Muscle of leg (tissue), 11 donors: Measurements from ENCODE around the gene SLIT3. TPM values are rescaled to one million over a fixed set of nuclear protein-coding genes. Genes with fewer than 3 reads are reported as not detected.

Experiments
- DNase-seq: peaks from one replicate; pipeline ENCODE4 v3.0.0; 2013
- H3K27ac ChIP-seq: one replicate; pipeline ENCODE4 v1.5.1; 2013; ENCODE audit warnings: mild to moderate bottlenecking, low read length, control low read depth
- H3K27me3 ChIP-seq: one replicate; pipeline ENCODE4 v1.6.1; 2013; ENCODE audit warnings: low read length; ENCODE audit not compliant: control insufficient read depth, insufficient read depth
- H3K36me3 ChIP-seq: one replicate; pipeline ENCODE4 v1.6.1; 2013; ENCODE audit warnings: low read length; ENCODE audit not compliant: control insufficient read depth, insufficient read depth
- H3K4me1 ChIP-seq: one replicate; pipeline ENCODE4 v1.6.1; 2013; ENCODE audit warnings: low read length; ENCODE audit not compliant: control insufficient read depth, insufficient read depth
- H3K4me3 ChIP-seq: one replicate; pipeline ENCODE4 v1.5.1; 2013; ENCODE audit warnings: low read length, control low read depth
- H3K9me3 ChIP-seq: replicated peaks from 2 replicates; pipeline ENCODE4 v1.6.1; 2013; ENCODE audit warnings: low read depth, low read length; ENCODE audit not compliant: control insufficient read depth
- WGBS: methylation state at CpG from one replicate; pipeline ENCODE4 v1.1.5; 2013; ENCODE audit warnings: missing lambda C conversion rate; ENCODE audit not compliant: insufficient coverage; 5-methylcytosine and 5-hydroxymethylcytosine counted together
- polyA plus RNA-seq, 8 donors: library from polyadenylated mRNA; unstranded; fragments of 120-200 nt; gene quantifications; one replicate each; pipeline versions ENCODE4 v1.2.1 to v1.2.3, GENCODE V29; 2013; ENCODE audit warnings: inconsistent platforms in 1 of 8, low replicate concordance in 1 of 8; ENCODE audit not compliant: insufficient read length in 8 of 8, insufficient read depth in 1 of 8
- total RNA-seq: library from RNA; stranded (reverse); fragments of 120-200 nt; gene quantifications from one replicate; pipeline ENCODE4 v1.2.4, GENCODE V29; 2013

The SLIT3 gene
- total and polyA plus RNA-seq, 9 donors: 5.2 to 36.4 (median 12.2) TPM

DNA sequence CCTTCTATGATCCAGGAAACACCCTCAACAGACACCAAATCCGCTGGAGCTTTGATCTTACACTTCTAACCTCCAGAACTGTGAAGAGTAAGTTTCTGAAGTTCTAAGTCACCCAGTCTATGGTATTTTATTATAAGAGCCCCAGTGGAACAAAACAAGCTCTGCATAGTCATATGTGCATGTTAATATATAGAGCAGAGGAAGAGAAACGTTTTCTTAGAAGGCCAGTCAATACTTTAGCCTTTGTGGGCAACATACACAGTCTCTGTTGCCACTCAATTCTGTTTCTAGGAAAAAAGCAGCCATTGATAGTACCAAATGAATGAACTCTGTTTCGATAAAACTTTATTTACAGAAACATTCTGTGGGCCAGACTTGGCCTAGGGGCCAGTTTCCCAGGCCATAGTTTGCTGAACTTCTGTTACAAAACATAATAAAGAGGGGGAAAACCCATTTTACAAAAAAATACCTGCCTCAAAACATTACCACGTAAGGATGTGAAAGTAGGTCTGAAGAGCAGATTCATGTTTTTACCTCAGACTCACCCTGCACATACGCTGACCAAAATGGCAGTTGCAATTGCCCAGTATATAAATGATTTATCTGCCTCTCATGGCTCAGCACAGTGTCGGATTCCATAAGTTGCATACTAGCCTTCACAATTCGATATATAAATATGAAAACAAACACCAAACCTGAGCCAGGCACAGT is 350.5 kb downstream of the SLIT3 start:
- Histone ChIP-seq H3K9me3 (no peaks in the 10 kb centered on the region), H3K4me1 (no peaks in the 10 kb centered on the region), H3K27me3 (no peaks in the 10 kb centered on the region), H3K27ac (no peak overlapping the region), H3K36me3 (no peaks in the 10 kb centered on the region), H3K4me3 (no peak overlapping the region)
- no peak for DNase-seq
- WGBS: 75% methylated on average over 2 of the region's 7 CpGs

DNA sequence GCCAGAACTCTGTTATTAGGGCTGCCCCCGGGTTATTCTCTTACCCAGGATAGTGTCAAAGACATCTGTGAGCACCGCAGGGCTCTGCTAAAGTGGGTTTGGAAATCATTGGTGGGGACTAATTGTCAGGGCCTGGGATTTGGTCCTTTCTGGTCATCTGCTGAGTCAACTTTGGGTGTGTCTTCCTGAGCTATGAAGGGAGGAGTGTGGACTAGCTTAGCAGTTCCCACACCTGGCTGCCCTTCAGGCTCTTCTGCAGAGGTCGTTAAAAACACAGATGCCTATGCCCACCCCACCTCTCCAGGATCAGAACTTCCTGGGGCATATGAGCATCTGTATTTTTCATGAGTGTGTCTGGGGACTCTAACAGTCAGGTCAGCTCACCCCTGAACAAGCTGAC is 352.2 kb downstream of the SLIT3 start:
- WGBS: 83% methylated on average over 2 of the region's 3 CpGs
- H3K36me3 ChIP-seq: no peaks in the 10 kb centered on the region

DNA sequence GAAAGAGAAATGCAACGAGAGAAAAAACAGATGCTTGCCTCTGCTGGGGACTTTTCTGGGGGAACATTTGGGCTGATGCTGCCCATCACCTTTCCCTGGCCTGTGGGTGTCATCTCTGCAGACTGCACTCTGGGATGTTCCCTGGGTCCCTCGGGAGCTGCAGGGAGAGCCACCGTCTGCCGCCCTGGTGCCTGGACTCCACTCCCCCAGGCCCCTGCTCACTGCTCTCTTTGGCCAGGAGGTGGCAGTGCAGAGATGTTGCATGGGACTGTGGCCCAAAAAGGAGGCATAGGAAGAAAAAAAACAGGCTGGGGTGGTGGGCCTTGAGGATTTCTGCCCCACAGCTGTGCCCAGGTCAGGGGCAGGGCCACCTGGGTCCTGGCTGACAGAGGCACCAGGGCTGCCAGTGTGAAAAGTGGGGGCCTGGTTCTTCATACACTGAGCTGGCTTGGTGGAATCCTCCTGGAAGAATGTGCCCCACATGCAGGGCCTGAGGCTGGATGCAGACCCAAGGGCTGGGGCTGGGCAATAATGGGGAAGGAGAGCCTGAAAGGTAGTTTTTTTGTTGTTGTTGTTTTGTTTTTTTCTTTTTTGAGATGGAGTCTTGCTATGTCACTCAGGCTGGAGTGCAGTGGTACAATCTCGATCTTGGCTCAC is 353.6 kb downstream of the SLIT3 start:
- H3K27ac ChIP-seq: no peak overlapping the region
- WGBS: 53% methylated on average over 3 of the region's 5 CpGs
- no peaks in the 10 kb centered on the region for H3K9me3 ChIP-seq
- H3K27me3 ChIP-seq: no peaks in the 10 kb centered on the region
- peak; percentile 39 for DNase-seq
- H3K36me3 ChIP-seq: no peaks in the 10 kb centered on the region
- H3K4me3 ChIP-seq: no peak overlapping the region
- H3K4me1 ChIP-seq: no peaks in the 10 kb centered on the region

More for the DNA sequence above, 352.2 kb downstream of the SLIT3 start:
- Histone ChIP-seq H3K4me1 (no peaks in the 10 kb centered on the region), H3K9me3 (no peaks in the 10 kb centered on the region), H3K27me3 (no peaks in the 10 kb centered on the region), H3K4me3 (no peak overlapping the region), H3K27ac (no peak overlapping the region)
- DNase-seq: no peak

GRCh38 chr5:168946363-168946762 is 354.6 kb downstream of the SLIT3 start:
- H3K36me3 ChIP-seq: no peaks in the 10 kb centered on the region
- no peak overlapping the region for H3K27ac ChIP-seq
- no peaks in the 10 kb centered on the region for H3K9me3 ChIP-seq
- DNase-seq: no peak
- H3K4me3 ChIP-seq: no peak overlapping the region
- no peaks in the 10 kb centered on the region for H3K27me3 ChIP-seq
- H3K4me1 ChIP-seq: no peaks in the 10 kb centered on the region
- 86% methylated on average over 5 of the region's 6 CpGs for WGBS

- Histone ChIP-seq H3K27me3 (no peaks in the 10 kb centered on the region), H3K27ac (no peak overlapping the region), H3K4me1 (no peaks in the 10 kb centered on the region), H3K4me3 (no peak overlapping the region), H3K36me3 (no peaks in the 10 kb centered on the region), H3K9me3 (no peaks in the 10 kb centered on the region)
- 100% methylated on average over 1 of the region's 5 CpGs for WGBS
- no peak for DNase-seq
These were observed 356.9 kb downstream of the SLIT3 start for GRCh38 chr5:168944004-168944403.

GRCh38 chr5:168943091-168943884 is 357.7 kb downstream of the SLIT3 start:
- Histone ChIP-seq H3K27ac (no peak overlapping the region), H3K4me1 (no peaks in the 10 kb centered on the region), H3K4me3 (no peak overlapping the region), H3K27me3 (no peaks in the 10 kb centered on the region), H3K9me3 (no peaks in the 10 kb centered on the region), H3K36me3 (no peaks in the 10 kb centered on the region)
- 50% methylated on average over 1 of the region's 2 CpGs for WGBS
- peak; percentile 27 for DNase-seq

DNA sequence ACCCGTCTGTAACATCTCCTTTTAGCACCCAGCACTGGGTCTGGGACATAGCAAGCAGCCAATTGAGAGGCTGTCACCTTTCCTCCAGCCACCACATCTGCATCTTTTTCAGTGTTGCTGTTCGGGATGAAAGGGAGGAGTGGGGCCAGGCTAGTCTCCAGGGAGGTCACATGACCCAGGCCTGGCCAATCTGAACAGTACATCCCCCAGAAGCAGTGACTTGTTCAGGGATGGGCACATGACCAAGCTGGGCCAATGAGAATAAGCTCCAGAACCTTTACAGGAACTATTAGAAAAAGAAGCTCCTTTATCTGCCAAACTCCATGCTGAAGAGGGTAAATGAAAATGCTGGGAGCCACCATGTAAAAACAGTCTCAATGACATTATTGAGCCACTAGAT is 359.0 kb downstream of the SLIT3 start:
- H3K4me1 ChIP-seq: no peaks in the 10 kb centered on the region
- no peak overlapping the region for H3K27ac ChIP-seq
- no peaks in the 10 kb centered on the region for H3K9me3 ChIP-seq
- no peaks in the 10 kb centered on the region for H3K36me3 ChIP-seq
- no peak overlapping the region for H3K4me3 ChIP-seq
- no peak for DNase-seq
- WGBS: no CpG with 5 or more reads among the region's 2 CpGs
- no peaks in the 10 kb centered on the region for H3K27me3 ChIP-seq

- Histone ChIP-seq H3K4me3 (no peak overlapping the region), H3K9me3 (no peaks in the 10 kb centered on the region), H3K36me3 (no peaks in the 10 kb centered on the region), H3K4me1 (no peaks in the 10 kb centered on the region), H3K27ac (no peak overlapping the region), H3K27me3 (no peaks in the 10 kb centered on the region)
- 62% methylated on average over 2 of the region's 4 CpGs for WGBS
- DNase-seq: no peak
These were observed 360.2 kb downstream of the SLIT3 start for GRCh38 chr5:168940712-168941111.

DNA sequence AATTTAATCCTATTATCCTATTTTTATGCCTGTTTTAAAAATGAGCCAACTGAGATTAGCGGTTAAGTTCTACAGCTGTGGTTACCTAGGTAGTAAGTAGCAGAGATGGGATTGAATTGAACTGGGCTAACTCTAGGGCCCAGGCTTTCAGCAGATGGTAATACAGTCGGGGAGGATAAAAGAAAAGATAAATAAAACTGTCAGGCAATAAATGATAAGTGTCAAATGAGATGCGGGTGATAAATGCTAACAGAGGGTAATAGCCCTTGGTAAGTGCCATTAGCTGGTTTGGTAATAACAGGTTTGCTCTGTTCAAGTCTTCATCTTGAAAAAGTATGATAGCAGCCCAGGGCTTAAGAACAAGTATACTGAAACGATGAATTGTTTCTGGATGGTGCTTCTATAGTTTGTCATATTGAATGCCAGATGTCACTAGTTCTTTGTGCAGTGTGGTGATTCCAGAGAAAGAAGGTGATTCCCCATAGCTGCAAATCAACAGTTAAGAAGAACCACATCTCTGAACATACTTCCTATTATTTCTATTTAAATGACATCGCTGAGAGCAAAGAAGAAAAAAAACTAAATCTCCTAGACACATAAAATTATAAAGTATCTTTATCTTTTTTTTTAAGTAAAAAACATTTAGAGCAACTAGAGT is 360.9 kb downstream of the SLIT3 start:
- H3K4me3 ChIP-seq: no peak overlapping the region
- H3K9me3 ChIP-seq: no peaks in the 10 kb centered on the region
- no peaks in the 10 kb centered on the region for H3K27me3 ChIP-seq
- H3K4me1 ChIP-seq: no peaks in the 10 kb centered on the region
- WGBS: 54% methylated on average over 3 of the region's 5 CpGs
- no peak for DNase-seq
- no peak overlapping the region for H3K27ac ChIP-seq
- no peaks in the 10 kb centered on the region for H3K36me3 ChIP-seq
